ENCODE measurements around the gene ANKS6. TPM values are rescaled to one million over a fixed set of nuclear protein-coding genes. Genes with fewer than 3 reads are reported as not detected.

ANKS6 gene
- total and polyA plus RNA-seq, 2 experiments from 2014 or later: 36.9 to 59.0 TPM

GRCh38 chr9:98750364-98751060 is 45.8 kb downstream of the ANKS6 start:
- H3K4me1 Mint-ChIP-seq: no peaks in the 10 kb centered on the region
- no peak for TF ChIP-seq REST (IDR thresholded peaks at IDR 0.05; ENCODE audit: unreplicated experiment)
- no peak for TF ChIP-seq ZNF114 (CRISPR knock-in tag; IDR thresholded peaks at IDR 0.05)
- TF ChIP-seq ZNF462 (CRISPR knock-in tag; IDR thresholded peaks at IDR 0.05): no peak
- TF ChIP-seq CREB1 (CRISPR knock-in tag; IDR thresholded peaks at IDR 0.05; ENCODE audit: low read depth): no peak
- TF ChIP-seq STAT1 (IDR thresholded peaks at IDR 0.05; ENCODE audit: unreplicated experiment): no peak
- TF ChIP-seq POLR2AphosphoS5 (IDR thresholded peaks at IDR 0.05; ENCODE audit: low read depth): no peak
- TF ChIP-seq EZH2phosphoT487 (IDR thresholded peaks at IDR 0.05; ENCODE audit: unreplicated experiment): no peak
- Histone ChIP-seq H3K79me2 (replicated peaks; ENCODE audit: insufficient read depth) (no peaks in the 10 kb centered on the region), H3K4me3 (no peak overlapping the region), H3K27ac (ENCODE audit: low read depth) (no peak overlapping the region), H3K9me2 (ENCODE audit: insufficient read depth) (no peaks in the 10 kb centered on the region), H3F3A (replicated peaks; ENCODE audit: low read depth) (no peaks in the 10 kb centered on the region), H4K20me1 (replicated peaks; ENCODE audit: insufficient read depth) (no peaks in the 10 kb centered on the region), H2AFZ (no peak overlapping the region), H3K36me3 (ENCODE audit: insufficient read depth) (peaks cover 10% of the 10 kb centered on the region), H3K27me3 (ENCODE audit: insufficient read depth) (no peaks in the 10 kb centered on the region), H3K4me2 (no peak overlapping the region), H3K4me1 (ENCODE audit: insufficient read depth) (no peaks in the 10 kb centered on the region)
- 0 out of 2 replicates have a peak overlapping the region, but pooled peaks have one; percentile 34 for H3K27ac Mint-ChIP-seq
- no peaks in the 10 kb centered on the region for H3K9me3 Mint-ChIP-seq
- ATAC-seq: no peak
- peaks cover 49% of the 10 kb centered on the region for H3K36me3 Mint-ChIP-seq (ENCODE audit: low read depth)
- no peak for DNase-seq (ENCODE audit: low spot score)
- no peak overlapping the region for H3K4me3 Mint-ChIP-seq
- no peaks in the 10 kb centered on the region for H3K27me3 Mint-ChIP-seq (ENCODE audit: insufficient read depth, low read depth, poor library complexity)
